ENCODE measurements around the gene CRYL1. TPM values are rescaled to one million over a fixed set of nuclear protein-coding genes. Genes with fewer than 3 reads are reported as not detected.
A peak's percentile ranks its signal among the peaks of the same experiment; 100 is the strongest.

The CRYL1 gene
- total and polyA plus RNA-seq, 2 of the 8 experiments (the other 6 are each of a cell fraction or from before 2014, with no cell fraction given) = 1.9 to 6.4 TPM

DNA sequence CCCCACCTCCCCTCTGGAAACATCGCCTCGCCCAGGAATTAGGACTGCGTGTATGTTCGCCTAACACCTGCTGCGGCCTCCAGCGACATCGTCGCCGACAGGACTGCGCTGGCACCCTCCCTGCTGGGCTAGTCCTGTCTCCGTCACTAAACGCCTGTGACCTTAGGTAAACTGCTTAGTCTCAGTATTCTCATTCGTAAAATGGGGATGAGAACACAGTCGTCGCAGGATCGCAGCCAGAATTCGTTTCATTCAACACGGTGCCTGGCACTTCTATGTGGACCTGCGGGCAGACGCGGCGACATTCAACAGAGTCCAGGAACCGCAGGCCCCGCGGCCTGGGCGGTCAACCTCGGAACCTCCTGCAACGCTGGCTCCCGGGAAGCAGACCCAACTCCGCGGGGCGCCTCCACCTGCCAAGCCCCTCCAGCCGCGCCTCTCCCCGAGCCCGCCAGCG is 485 bp downstream of the CRYL1 start (continued):
- no peak for TF ChIP-seq CHD2 (IDR thresholded peaks at IDR 0.05; ENCODE audit: low read length)
- TF ChIP-seq EP300 (IDR thresholded peaks at IDR 0.05; ENCODE audit: borderline replicate concordance in 1 of 2, low read depth in 2 of 2, low read length in 2 of 2) = no peak
- TF ChIP-seq BCL11A (IDR thresholded peaks at IDR 0.05; ENCODE audit: low read depth in 2 of 2, low read length in 2 of 2) = no peak
- peak; percentile 40 for TF ChIP-seq ASH2L (IDR thresholded peaks at IDR 0.05; ENCODE audit: low read length)
- no peak for TF ChIP-seq CBX5 (IDR thresholded peaks at IDR 0.05; ENCODE audit: low read depth, low read length)
- no peak; a peak in 1 of 4 replicates for TF ChIP-seq HDAC2 (IDR thresholded peaks at IDR 0.05; ENCODE audit: borderline replicate concordance in 1 of 2, low read depth in 2 of 2, low read length in 2 of 2)
- no peak for TF ChIP-seq CREB1 (IDR thresholded peaks at IDR 0.05)
- TF ChIP-seq TAF7 (optimal IDR thresholded peaks at IDR 0.05; ENCODE audit: borderline replicate concordance, low read depth, low read length) = no peak
- TF ChIP-seq GTF2F1 (IDR thresholded peaks at IDR 0.05; ENCODE audit: borderline replicate concordance, low read depth, low read length) = no peak
